Measurements from ENCODE around the gene ROBO2. TPM values are rescaled to one million over a fixed set of nuclear protein-coding genes. Genes with fewer than 3 reads are reported as not detected.

The ROBO2 gene
- polyA plus RNA-seq, 2 of the 4 experiments (the other 2 are of a cell fraction): 0.04 TPM; not detected in 1

DNA sequence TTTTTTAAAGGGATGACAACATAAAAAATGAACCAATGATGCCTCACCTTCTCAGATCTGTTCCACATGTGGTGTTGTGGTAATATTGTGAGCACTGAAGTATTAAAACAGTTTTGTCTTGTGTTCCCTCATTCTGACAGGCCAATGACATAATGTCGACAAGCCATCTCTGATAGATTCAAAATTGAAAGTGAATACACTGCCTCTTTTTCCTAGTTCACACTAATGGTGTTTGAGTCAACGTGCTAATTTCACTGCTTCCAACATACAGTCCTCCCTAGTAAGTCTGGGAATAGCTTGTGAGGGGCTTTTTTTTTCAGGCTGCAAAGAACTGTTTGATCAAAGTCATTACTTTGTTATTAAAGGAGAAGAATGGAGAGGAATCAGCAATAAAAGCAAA lies 82.8 kb downstream of the ROBO2 start:
- ChIA-PET POLR2A (no interaction called here), CTCF (no interaction called here)
- WGBS (ENCODE audit: missing lambda C conversion rate): 2% methylated on average over 2 of the region's 2 CpGs
- H3K9me3 ChIP-seq: no peaks in the 10 kb centered on the region
- no peak for TF ChIP-seq CEBPB (IDR thresholded peaks at IDR 0.05)
- no peak for TF ChIP-seq NR3C1 (IDR thresholded peaks at IDR 0.05)
- no peak for TF ChIP-seq HDAC2 (IDR thresholded peaks at IDR 0.05)
- TF ChIP-seq MYC (IDR thresholded peaks at IDR 0.05; ENCODE audit: borderline replicate concordance, low read length): no peak
- TF ChIP-seq HOXB13 (CRISPR knock-in tag; IDR thresholded peaks at IDR 0.05; ENCODE audit: low read depth): no peak
- TF ChIP-seq EHMT2 (IDR thresholded peaks at IDR 0.05; ENCODE audit: low read depth): no peak
- TF ChIP-seq ZFP36 (IDR thresholded peaks at IDR 0.05; ENCODE audit: borderline replicate concordance, partially characterized antibody): no peak
- TF ChIP-seq ZSCAN20 (CRISPR knock-in tag; IDR thresholded peaks at IDR 0.05): no peak
- no peak for TF ChIP-seq ZNF302 (CRISPR knock-in tag; IDR thresholded peaks at IDR 0.05)
- no peak for TF ChIP-seq JUN (IDR thresholded peaks at IDR 0.05)
- TF ChIP-seq SREBF2 (IDR thresholded peaks at IDR 0.05): no peak
- TF ChIP-seq, protein P1, sequence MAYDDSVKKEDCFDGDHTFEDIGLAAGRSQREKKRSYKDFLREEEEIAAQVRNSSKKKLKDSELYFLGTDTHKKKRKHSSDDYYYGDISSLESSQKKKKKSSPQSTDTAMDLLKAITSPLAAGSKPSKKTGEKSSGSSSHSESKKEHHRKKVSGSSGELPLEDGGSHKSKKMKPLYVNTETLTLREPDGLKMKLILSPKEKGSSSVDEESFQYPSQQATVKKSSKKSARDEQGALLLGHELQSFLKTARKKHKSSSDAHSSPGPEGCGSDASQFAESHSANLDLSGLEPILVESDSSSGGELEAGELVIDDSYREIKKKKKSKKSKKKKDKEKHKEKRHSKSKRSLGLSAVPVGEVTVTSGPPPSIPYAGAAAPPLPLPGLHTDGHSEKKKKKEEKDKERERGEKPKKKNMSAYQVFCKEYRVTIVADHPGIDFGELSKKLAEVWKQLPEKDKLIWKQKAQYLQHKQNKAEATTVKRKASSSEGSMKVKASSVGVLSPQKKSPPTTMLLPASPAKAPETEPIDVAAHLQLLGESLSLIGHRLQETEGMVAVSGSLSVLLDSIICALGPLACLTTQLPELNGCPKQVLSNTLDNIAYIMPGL (CRISPR knock-in tag; IDR thresholded peaks at IDR 0.05; ENCODE audit: borderline replicate concordance): no peak
- no peak for TF ChIP-seq CHD2 (IDR thresholded peaks at IDR 0.05; ENCODE audit: low read length, partially characterized antibody)
- H3K4me3 ChIP-seq: no peak overlapping the region
- H3K4me1 ChIP-seq: no peaks in the 10 kb centered on the region
- DNase-seq (ENCODE audit: low read depth in 1 of 2, low spot score in 1 of 2): no peak
- FAIRE-seq: no peak
- H3K4me2 ChIP-seq: no peak overlapping the region
- no peak for ATAC-seq
- no peak overlapping the region for H3K27ac ChIP-seq

GRCh38 chr3:77125966-77126365 lies 86.1 kb downstream of the ROBO2 start:
- Histone ChIP-seq H3K4me2 (no peak overlapping the region), H3K4me1 (no peaks in the 10 kb centered on the region), H3K9me3 (no peaks in the 10 kb centered on the region), H3K27ac (no peak overlapping the region), H3K4me3 (no peak overlapping the region)
- WGBS (ENCODE audit: missing lambda C conversion rate): 3% methylated on average over 3 of the region's 3 CpGs
- no peak for ATAC-seq
- CTCF ChIA-PET: no interaction called here
- POLR2A ChIA-PET: no interaction called here
- no peak for TF ChIP-seq EP300 (IDR thresholded peaks at IDR 0.05)
- no peak for TF ChIP-seq NR3C1 (IDR thresholded peaks at IDR 0.05)
- TF ChIP-seq BHLHE40 (IDR thresholded peaks at IDR 0.05; ENCODE audit: low read depth, low read length): no peak
- TF ChIP-seq, protein P2, sequence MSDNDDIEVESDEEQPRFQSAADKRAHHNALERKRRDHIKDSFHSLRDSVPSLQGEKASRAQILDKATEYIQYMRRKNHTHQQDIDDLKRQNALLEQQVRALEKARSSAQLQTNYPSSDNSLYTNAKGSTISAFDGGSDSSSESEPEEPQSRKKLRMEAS (IDR thresholded peaks at IDR 0.05): no peak
- TF ChIP-seq NPAS2 (CRISPR knock-in tag; IDR thresholded peaks at IDR 0.05; ENCODE audit: borderline replicate concordance): no peak
- TF ChIP-seq ZSCAN20 (CRISPR knock-in tag; IDR thresholded peaks at IDR 0.05): no peak
- TF ChIP-seq FOXS1 (CRISPR knock-in tag; IDR thresholded peaks at IDR 0.05): no peak
- DNase-seq (ENCODE audit: low read depth in 1 of 2, low spot score in 1 of 2): no peak
- no peak for FAIRE-seq

GRCh38 chr3:77134769-77135168 lies 94.9 kb downstream of the ROBO2 start:
- ATAC-seq (no peak), FAIRE-seq (no peak), DNase-seq (ENCODE audit: low read depth in 1 of 2, low spot score in 1 of 2) (no peak)
- H3K9me3 ChIP-seq: no peaks in the 10 kb centered on the region; the same call in 2 of the 3 replicates
- CTCF ChIA-PET: interaction anchor here (0.7 kb wide), 1 partner anchor 1482 kb away, joined by 4 read pairs; no protein-coding TSS in a partner anchor
- POLR2A ChIA-PET: no interaction called here
- no peak overlapping the region for H3K4me2 ChIP-seq
- H3K4me1 ChIP-seq: no peaks in the 10 kb centered on the region
- no peak overlapping the region for H3K27ac ChIP-seq
- WGBS (ENCODE audit: missing lambda C conversion rate): 24% methylated on average over 12 of the region's 12 CpGs
- TF ChIP-seq, protein P2 (IDR thresholded peaks at IDR 0.05): no peak
- TF ChIP-seq EHF (CRISPR knock-in tag; IDR thresholded peaks at IDR 0.05): no peak
- TF ChIP-seq RARB (CRISPR knock-in tag; IDR thresholded peaks at IDR 0.05): no peak
- TF ChIP-seq E2F6 (IDR thresholded peaks at IDR 0.05; ENCODE audit: borderline replicate concordance, low read depth): no peak
- no peak for TF ChIP-seq EP300 (IDR thresholded peaks at IDR 0.05)
- H3K4me3 ChIP-seq: no peak overlapping the region
